Keratinocyte (primary cell): Measurements from ENCODE around the gene ZC3H10. TPM values are rescaled to one million over a fixed set of nuclear protein-coding genes. Genes with fewer than 3 reads are reported as not detected.
A peak's percentile ranks its signal among the peaks of the same experiment; 100 is the strongest.

Experiments used
- DNase-seq: peaks from one replicate; pipeline ENCODE4 v3.0.0-alpha.2; 2011; ENCODE audit warnings: low read depth, missing footprints, low spot score
- FAIRE-seq: peaks from 2 replicates; lab custom pipeline; 2011; peaks lifted over from hg19 to GRCh38; lab: Jason Lieb, UNC
- H2AFZ ChIP-seq: 2 replicates; pipeline ENCODE4 v1.6.0; 2012; ENCODE audit warnings: low read length, control low read depth, inconsistent platforms; ENCODE audit not compliant: control insufficient read depth
- H3K27ac ChIP-seq: 2 replicates; pipeline ENCODE4 v1.5.1; 2011; ENCODE audit warnings: low read length; ENCODE audit not compliant: control insufficient read depth, insufficient read depth
- H3K27me3 ChIP-seq: 3 replicates; pipeline ENCODE4 v1.6.0; 2011; ENCODE audit warnings: low read length; ENCODE audit not compliant: control insufficient read depth, insufficient read depth; ENCODE audit errors: extremely low read depth
- H3K36me3 ChIP-seq, 2 experiments: 2 replicates in 1 of 2; 3 replicates in 1 of 2; pipeline ENCODE4 v1.5.1; 2011; ENCODE audit warnings: low read length in 2 of 2, mild to moderate bottlenecking in 1 of 2; ENCODE audit not compliant: control insufficient read depth in 2 of 2, insufficient read depth in 2 of 2; ENCODE audit errors: extremely low read depth in 1 of 2
- H3K4me1 ChIP-seq: 3 replicates; pipeline ENCODE4 v1.5.1; 2011; ENCODE audit warnings: low read length; ENCODE audit not compliant: control insufficient read depth, insufficient read depth; ENCODE audit errors: extremely low read depth
- H3K4me2 ChIP-seq: 3 replicates; pipeline ENCODE4 v1.6.0; 2011; ENCODE audit warnings: low read depth, low read length; ENCODE audit not compliant: control insufficient read depth, insufficient read depth; ENCODE audit errors: extremely low read depth
- H3K4me3 ChIP-seq, 3 experiments: fragments of 200-600 bp in 1 of 3; sonication (generic) in 1 of 3; 2 replicates in 2 of 3; 3 replicates in 1 of 3; pipeline ENCODE4 v1.5.1; 2011 to 2016; ENCODE audit warnings: low read length in 3 of 3, mild to moderate bottlenecking in 3 of 3, control low read depth in 2 of 3, inconsistent platforms in 1 of 3, low read depth in 1 of 3, mixed read lengths in 1 of 3, mixed run types in 1 of 3, moderate library complexity in 1 of 3; ENCODE audit not compliant: control insufficient read depth in 2 of 3, insufficient read depth in 2 of 3; ENCODE audit errors: extremely low read depth in 1 of 3
- H3K79me2 ChIP-seq: 2 replicates; pipeline ENCODE4 v1.6.0; 2012; ENCODE audit warnings: low read length; ENCODE audit not compliant: control insufficient read depth, insufficient read depth
- H3K9ac ChIP-seq: 3 replicates; pipeline ENCODE4 v1.6.0; 2011; ENCODE audit warnings: low read length; ENCODE audit not compliant: control insufficient read depth, insufficient read depth; ENCODE audit errors: extremely low read depth
- H3K9me1 ChIP-seq: 3 replicates; pipeline ENCODE4 v1.6.0; 2011; ENCODE audit warnings: low read length; ENCODE audit not compliant: control insufficient read depth, insufficient read depth; ENCODE audit errors: extremely low read depth
- H3K9me3 ChIP-seq: 2 replicates; pipeline ENCODE4 v1.5.1; 2012; ENCODE audit warnings: low read depth, low read length; ENCODE audit not compliant: control insufficient read depth
- H4K20me1 ChIP-seq: 3 replicates; pipeline ENCODE4 v1.6.0; 2011; ENCODE audit warnings: low read length; ENCODE audit not compliant: control insufficient read depth, insufficient read depth; ENCODE audit errors: extremely low read depth
- CTCF ChIP-seq, 3 experiments: IDR thresholded peaks in 1 of 3; conservative IDR thresholded peaks in 1 of 3; optimal IDR thresholded peaks in 1 of 3; 2 replicates in 2 of 3; 3 replicates in 1 of 3; pipeline versions ENCODE3 to v1.5.1; 2011; ENCODE audit warnings: low read length in 3 of 3, mild to moderate bottlenecking in 3 of 3, moderate library complexity in 2 of 3, control low read depth in 1 of 3, inconsistent platforms in 1 of 3; ENCODE audit not compliant: insufficient read depth in 2 of 3; ENCODE audit errors: extremely low read depth in 1 of 3
- EZH2 ChIP-seq: IDR thresholded peaks from one replicate; pipeline ENCODE4 v1.6.1; 2012; ENCODE audit warnings: inconsistent platforms, mild to moderate bottlenecking, low read length, moderate library complexity
- dilution Hi-C: fragments of 300-500 bp; cut with MboI; formaldehyde crosslinking; loops from one replicate; pipeline ENCODE4 v1.7.0; 2020; ENCODE audit warnings: low sequenced_read_pairs; ENCODE audit not compliant: extremely low pct_ligation_motif_present
- polyA plus RNA-seq, 5 experiments: library from polyadenylated mRNA; depleted of rRNA in 3 of 5; stranded (reverse) in 3 of 5; stranded (forward) in 1 of 5; unstranded in 1 of 5; fragments of >200 nt; gene quantifications; 1 replicate in 1 of 5; 2 replicates in 3 of 5; 3 replicates in 1 of 5; pipeline versions ENCODE4 v1.2.1 to v1.2.3, GENCODE V29; 2011 to 2012; ENCODE audit warnings: missing spikeins in 2 of 5, low read depth in 1 of 5, low replicate concordance in 1 of 5

ZC3H10 gene
- polyA plus RNA-seq, 1 donor (not counting 4 experiments of a cell fraction or from before 2014, with no cell fraction given), result 0.85 TPM

- DNase-seq (no peak), FAIRE-seq (no peak)
- Histone ChIP-seq H3K36me3 (peaks cover 17 to 24% of the 10 kb centered on the region in 2 experiments), H4K20me1 (peaks cover 6% of the 10 kb centered on the region), H3K27me3 (no peaks in the 10 kb centered on the region), H3K4me1 (peaks cover 21% of the 10 kb centered on the region), H3K4me3 (peak overlapping the region; percentile 79 to 95 (median 93)), H3K79me2 (peaks cover 37% of the 10 kb centered on the region), H3K9ac (peak overlapping the region; percentile 95), H3K4me2 (peak overlapping the region; percentile 87), H3K9me1 (no peaks in the 10 kb centered on the region), H3K9me3 (no peaks in the 10 kb centered on the region), H2AFZ (peak overlapping the region; percentile 63), H3K27ac (peak overlapping the region; percentile 76)
- TF ChIP-seq CTCF (optimal IDR thresholded peaks at IDR 0.05 in 1 of 3, IDR thresholded peaks at IDR 0.05 in 1 of 3, conservative IDR thresholded peaks at IDR 0.05 in 1 of 3; ENCODE audit: extremely low read depth in 1 of 3, insufficient read depth in 2 of 3, low read length in 3 of 3), result no peak
- no peak for TF ChIP-seq EZH2
- dilution Hi-C loops, result no loop called here
Measured at GRCh38 chr12:56103823-56104108, 14.3 kb upstream of the ZC3H10 start.

GRCh38 chr12:56104109-56104814 is 13.8 kb upstream of the ZC3H10 start, which contains the start of gene PA2G4:
Gene PA2G4, plus strand, starts transcription at chr12:56104559. Its CDS starts 179 bp downstream, at chr12:56104738.
- H4K20me1 ChIP-seq, result peaks cover 6% of the 10 kb centered on the region
- H2AFZ ChIP-seq, result peak within 1 kb of the TSS; percentile 80
- peak within 1 kb of the TSS; percentile 76 for H3K27ac ChIP-seq
- peaks cover 37% of the 10 kb centered on the region for H3K79me2 ChIP-seq
- no peaks in the 10 kb centered on the region for H3K9me1 ChIP-seq
- dilution Hi-C loops, result no loop called here
- peak within 1 kb of the TSS; percentile 79 to 95 (median 93) for H3K4me3 ChIP-seq
- H3K9ac ChIP-seq, result peak within 1 kb of the TSS; percentile 95
- FAIRE-seq, result no peak
- no peaks in the 10 kb centered on the region for H3K9me3 ChIP-seq
- TF ChIP-seq CTCF (optimal IDR thresholded peaks at IDR 0.05 in 1 of 3, IDR thresholded peaks at IDR 0.05 in 1 of 3, conservative IDR thresholded peaks at IDR 0.05 in 1 of 3; ENCODE audit: extremely low read depth in 1 of 3, insufficient read depth in 2 of 3, low read length in 3 of 3), result no peak
- no peak for TF ChIP-seq EZH2
- peak within 1 kb of the TSS; percentile 100 for H3K4me2 ChIP-seq
- no peaks in the 10 kb centered on the region for H3K27me3 ChIP-seq
- DNase-seq, result peak; percentile 94
- H3K36me3 ChIP-seq, result peaks cover 17 to 27% of the 10 kb centered on the region in 2 experiments
- peaks cover 21% of the 10 kb centered on the region for H3K4me1 ChIP-seq
